ENCODE data around the gene CTTNBP2. TPM values are rescaled to one million over a fixed set of nuclear protein-coding genes. Genes with fewer than 3 reads are reported as not detected.

Gene CTTNBP2
- polyA plus RNA-seq, 1 donor from 2014 or later = 53.5 TPM

DNA sequence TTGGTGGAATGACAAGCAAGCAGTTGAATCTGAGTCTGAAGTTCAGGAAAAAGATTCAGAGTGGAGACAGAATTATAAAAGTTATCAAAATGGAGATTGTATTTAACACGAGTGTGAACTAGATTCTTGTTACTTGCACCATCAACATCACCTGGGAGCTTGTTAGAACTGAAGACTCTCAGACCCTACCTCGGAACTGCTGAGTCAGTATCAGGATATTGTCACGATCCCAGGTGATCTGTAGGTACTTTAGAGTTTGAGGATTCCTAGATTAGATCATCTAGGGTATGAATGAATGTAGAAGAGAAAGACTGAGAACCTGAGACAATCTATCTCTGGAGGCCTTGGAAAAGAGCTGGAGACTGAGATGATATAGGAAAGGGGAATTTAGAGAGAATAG, 194.1 kb downstream of the CTTNBP2 start:
- no peaks in the 10 kb centered on the region for H4K20me1 ChIP-seq (ENCODE audit: insufficient read depth)
- no peaks in the 10 kb centered on the region for H3K27me3 ChIP-seq (ENCODE audit: insufficient read depth, low read depth, low read length)
- no peak overlapping the region for H3K4me2 ChIP-seq (ENCODE audit: low read length)
- no peaks in the 10 kb centered on the region for H3K79me2 ChIP-seq (replicated peaks; ENCODE audit: insufficient read depth, low read length)
- no peaks in the 10 kb centered on the region for H3K9me3 ChIP-seq (ENCODE audit: low read length)
- no peaks in the 10 kb centered on the region for H3F3A ChIP-seq (ENCODE audit: insufficient read depth, low read length, poor library complexity, severe bottlenecking)
- no peak overlapping the region for H3K9ac ChIP-seq (ENCODE audit: low read length)
- H3K9me2 ChIP-seq (ENCODE audit: insufficient read depth, low read length) = no peaks in the 10 kb centered on the region
- no peak for TF ChIP-seq SMC3 (conservative IDR thresholded peaks at IDR 0.05; ENCODE audit: poor library complexity)
- no peak for TF ChIP-seq EZH2 (IDR thresholded peaks at IDR 0.05; ENCODE audit: borderline replicate concordance, insufficient read depth, low read length, poor library complexity, severe bottlenecking)
- TF ChIP-seq EP300 (conservative IDR thresholded peaks at IDR 0.05; ENCODE audit: poor library complexity, severe bottlenecking) = no peak
- TF ChIP-seq, protein P1, sequence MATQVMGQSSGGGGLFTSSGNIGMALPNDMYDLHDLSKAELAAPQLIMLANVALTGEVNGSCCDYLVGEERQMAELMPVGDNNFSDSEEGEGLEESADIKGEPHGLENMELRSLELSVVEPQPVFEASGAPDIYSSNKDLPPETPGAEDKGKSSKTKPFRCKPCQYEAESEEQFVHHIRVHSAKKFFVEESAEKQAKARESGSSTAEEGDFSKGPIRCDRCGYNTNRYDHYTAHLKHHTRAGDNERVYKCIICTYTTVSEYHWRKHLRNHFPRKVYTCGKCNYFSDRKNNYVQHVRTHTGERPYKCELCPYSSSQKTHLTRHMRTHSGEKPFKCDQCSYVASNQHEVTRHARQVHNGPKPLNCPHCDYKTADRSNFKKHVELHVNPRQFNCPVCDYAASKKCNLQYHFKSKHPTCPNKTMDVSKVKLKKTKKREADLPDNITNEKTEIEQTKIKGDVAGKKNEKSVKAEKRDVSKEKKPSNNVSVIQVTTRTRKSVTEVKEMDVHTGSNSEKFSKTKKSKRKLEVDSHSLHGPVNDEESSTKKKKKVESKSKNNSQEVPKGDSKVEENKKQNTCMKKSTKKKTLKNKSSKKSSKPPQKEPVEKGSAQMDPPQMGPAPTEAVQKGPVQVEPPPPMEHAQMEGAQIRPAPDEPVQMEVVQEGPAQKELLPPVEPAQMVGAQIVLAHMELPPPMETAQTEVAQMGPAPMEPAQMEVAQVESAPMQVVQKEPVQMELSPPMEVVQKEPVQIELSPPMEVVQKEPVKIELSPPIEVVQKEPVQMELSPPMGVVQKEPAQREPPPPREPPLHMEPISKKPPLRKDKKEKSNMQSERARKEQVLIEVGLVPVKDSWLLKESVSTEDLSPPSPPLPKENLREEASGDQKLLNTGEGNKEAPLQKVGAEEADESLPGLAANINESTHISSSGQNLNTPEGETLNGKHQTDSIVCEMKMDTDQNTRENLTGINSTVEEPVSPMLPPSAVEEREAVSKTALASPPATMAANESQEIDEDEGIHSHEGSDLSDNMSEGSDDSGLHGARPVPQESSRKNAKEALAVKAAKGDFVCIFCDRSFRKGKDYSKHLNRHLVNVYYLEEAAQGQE (IDR thresholded peaks at IDR 0.05; ENCODE audit: borderline replicate concordance) = no peak
- TF ChIP-seq MXI1 (conservative IDR thresholded peaks at IDR 0.05; ENCODE audit: poor library complexity, severe bottlenecking) = no peak
- TF ChIP-seq RAD21 (conservative IDR thresholded peaks at IDR 0.05) = no peak
- no peak overlapping the region for H3K4me3 ChIP-seq (ENCODE audit: low read length)
- H3K36me3 ChIP-seq (ENCODE audit: insufficient read depth, low read length) = no peaks in the 10 kb centered on the region
- no peak overlapping the region for H2AFZ ChIP-seq (ENCODE audit: low read depth, low read length)
- no peak overlapping the region for H3K27ac ChIP-seq (ENCODE audit: low read length)

DNA sequence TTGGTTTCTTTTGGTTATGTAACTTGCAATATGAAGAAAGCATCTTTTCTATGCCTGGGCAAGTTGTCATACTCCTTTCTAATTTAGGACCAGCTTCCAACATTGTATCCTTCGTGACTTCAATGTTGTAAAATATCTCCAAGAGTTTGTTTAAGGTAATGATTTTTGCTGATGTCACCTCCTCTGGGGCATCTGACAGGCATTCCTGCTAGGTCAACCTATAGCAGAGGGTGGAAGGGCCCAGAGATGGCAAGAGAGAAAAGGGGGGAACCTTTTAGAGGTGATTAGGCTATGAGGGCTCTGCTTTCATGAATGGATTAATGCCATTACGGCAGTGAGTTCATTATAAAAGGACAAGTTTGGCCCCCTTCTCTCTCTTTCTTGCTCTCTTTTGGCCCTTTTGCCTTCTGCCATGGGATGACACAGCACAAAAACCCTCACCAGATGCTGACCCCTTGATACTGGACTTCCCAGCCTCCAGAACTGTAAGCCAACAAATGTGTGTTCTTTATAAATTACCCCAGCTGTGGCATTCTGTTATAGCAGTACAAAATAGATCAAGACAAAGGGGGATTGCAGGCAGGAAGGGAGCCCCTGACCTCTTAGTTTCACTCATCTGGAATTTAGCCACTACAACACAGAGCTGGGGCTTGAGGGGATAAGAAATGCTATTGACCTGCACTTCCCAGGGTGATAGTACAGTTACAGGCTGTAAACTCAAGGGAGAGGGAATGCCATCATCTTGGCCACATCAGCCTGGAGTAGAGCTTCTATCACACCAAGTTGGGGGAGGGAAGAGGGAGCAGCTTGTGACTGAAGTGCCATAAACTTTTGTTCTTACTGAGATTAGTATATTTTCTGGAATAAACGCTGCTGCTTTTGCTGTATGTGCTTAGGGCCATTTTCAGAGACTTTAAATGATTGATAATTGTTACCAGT, 197.5 kb downstream of the CTTNBP2 start:
- H3K9ac ChIP-seq (ENCODE audit: low read length) = no peak overlapping the region
- no peak overlapping the region for H3K27ac ChIP-seq (ENCODE audit: low read length)
- H3K4me3 ChIP-seq (ENCODE audit: low read length) = no peak overlapping the region
- no peaks in the 10 kb centered on the region for H3K27me3 ChIP-seq (ENCODE audit: insufficient read depth, low read depth, low read length)
- H3F3A ChIP-seq (ENCODE audit: insufficient read depth, low read length, poor library complexity, severe bottlenecking) = no peaks in the 10 kb centered on the region
- no peaks in the 10 kb centered on the region for H3K9me2 ChIP-seq (ENCODE audit: insufficient read depth, low read length)
- H3K9me3 ChIP-seq (ENCODE audit: low read length) = no peaks in the 10 kb centered on the region
- H4K20me1 ChIP-seq (ENCODE audit: insufficient read depth) = no peaks in the 10 kb centered on the region
- no peak overlapping the region for H3K4me2 ChIP-seq (ENCODE audit: low read length)
- no peak overlapping the region for H2AFZ ChIP-seq (ENCODE audit: low read depth, low read length)
- H3K36me3 ChIP-seq (ENCODE audit: insufficient read depth, low read length) = no peaks in the 10 kb centered on the region
- TF ChIP-seq POLR2AphosphoS5 (IDR thresholded peaks at IDR 0.05) (no peak), TAF1 (IDR thresholded peaks at IDR 0.05; ENCODE audit: low read depth) (no peak), SMC3 (conservative IDR thresholded peaks at IDR 0.05; ENCODE audit: poor library complexity) (no peak), EP300 (conservative IDR thresholded peaks at IDR 0.05; ENCODE audit: poor library complexity, severe bottlenecking) (no peak), MXI1 (conservative IDR thresholded peaks at IDR 0.05; ENCODE audit: poor library complexity, severe bottlenecking) (no peak), EZH2 (IDR thresholded peaks at IDR 0.05; ENCODE audit: borderline replicate concordance, insufficient read depth, low read length, poor library complexity, severe bottlenecking) (no peak), RAD21 (conservative IDR thresholded peaks at IDR 0.05) (no peak)
- TF ChIP-seq, protein P1 (IDR thresholded peaks at IDR 0.05; ENCODE audit: borderline replicate concordance) = no peak
- TF ChIP-seq, protein P2, sequence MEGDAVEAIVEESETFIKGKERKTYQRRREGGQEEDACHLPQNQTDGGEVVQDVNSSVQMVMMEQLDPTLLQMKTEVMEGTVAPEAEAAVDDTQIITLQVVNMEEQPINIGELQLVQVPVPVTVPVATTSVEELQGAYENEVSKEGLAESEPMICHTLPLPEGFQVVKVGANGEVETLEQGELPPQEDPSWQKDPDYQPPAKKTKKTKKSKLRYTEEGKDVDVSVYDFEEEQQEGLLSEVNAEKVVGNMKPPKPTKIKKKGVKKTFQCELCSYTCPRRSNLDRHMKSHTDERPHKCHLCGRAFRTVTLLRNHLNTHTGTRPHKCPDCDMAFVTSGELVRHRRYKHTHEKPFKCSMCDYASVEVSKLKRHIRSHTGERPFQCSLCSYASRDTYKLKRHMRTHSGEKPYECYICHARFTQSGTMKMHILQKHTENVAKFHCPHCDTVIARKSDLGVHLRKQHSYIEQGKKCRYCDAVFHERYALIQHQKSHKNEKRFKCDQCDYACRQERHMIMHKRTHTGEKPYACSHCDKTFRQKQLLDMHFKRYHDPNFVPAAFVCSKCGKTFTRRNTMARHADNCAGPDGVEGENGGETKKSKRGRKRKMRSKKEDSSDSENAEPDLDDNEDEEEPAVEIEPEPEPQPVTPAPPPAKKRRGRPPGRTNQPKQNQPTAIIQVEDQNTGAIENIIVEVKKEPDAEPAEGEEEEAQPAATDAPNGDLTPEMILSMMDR (IDR thresholded peaks at IDR 0.05; ENCODE audit: poor library complexity, severe bottlenecking) = no peak
- no peaks in the 10 kb centered on the region for H3K79me2 ChIP-seq (replicated peaks; ENCODE audit: insufficient read depth, low read length)
